ENCODE data around the gene COA1.
"Not testable (repeated sequence)": the region's sequence is repeated elsewhere in the genome, so short reads cannot be mapped to it uniquely, and the experiment has no call there.

The COA1 gene

DNA sequence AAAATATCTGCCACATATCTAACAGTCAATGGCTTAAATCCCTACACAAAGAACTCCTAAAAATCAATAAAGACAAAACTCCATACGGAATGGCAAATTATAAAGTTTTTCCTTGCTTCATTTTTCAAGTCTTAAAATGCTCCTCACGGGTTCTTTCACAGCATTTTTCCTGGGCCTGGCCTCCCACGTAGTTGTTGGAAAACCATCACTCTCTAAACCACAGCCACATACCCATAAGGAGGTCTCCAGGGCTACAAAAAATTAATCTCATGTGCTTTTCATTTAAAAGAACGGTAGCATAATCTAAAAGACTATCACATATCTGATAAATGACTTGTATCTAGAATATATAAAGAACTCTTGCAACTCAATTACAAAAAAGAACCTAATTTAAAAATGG is 2.9 kb downstream of the COA1 start:
- DNase-seq (ENCODE audit: low read depth) = no peak

DNA sequence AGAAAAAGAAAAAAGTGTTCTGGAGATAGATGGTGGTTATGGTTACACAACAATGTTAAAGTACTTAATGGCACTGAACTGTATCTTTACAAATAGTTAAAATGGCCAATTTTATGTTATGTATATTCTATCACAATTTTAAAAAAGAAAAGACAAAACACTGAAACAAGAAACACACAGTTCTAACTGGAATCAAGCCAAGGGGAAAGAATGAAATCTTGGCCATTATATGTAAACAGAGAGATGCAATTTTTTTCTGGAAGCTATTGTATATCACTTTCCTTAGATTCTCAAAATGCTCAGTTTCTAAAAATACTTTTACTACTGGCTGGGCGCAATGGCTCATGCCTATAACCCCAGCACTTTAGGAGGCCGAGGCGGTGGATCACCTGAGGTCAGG is 4.1 kb downstream of the COA1 start:
- no peak for DNase-seq (ENCODE audit: low read depth)

DNA sequence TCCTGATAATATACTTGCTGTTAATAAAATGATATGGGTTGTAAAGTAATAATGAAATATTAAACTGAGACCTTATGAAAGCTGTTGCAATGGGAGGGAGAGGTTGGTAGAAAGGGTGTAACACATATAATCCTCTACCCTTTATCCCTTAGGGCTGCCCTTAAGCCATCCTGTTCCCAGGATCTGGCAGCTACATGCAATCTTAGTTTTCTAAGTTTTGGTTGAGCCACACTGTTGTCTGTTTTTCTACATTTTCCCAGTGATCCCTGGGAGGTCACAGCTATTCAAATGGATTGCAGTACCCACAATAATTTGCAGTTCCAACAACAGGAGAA is 6.3 kb downstream of the COA1 start:
- DNase-seq (ENCODE audit: low read depth) = no peak

DNA sequence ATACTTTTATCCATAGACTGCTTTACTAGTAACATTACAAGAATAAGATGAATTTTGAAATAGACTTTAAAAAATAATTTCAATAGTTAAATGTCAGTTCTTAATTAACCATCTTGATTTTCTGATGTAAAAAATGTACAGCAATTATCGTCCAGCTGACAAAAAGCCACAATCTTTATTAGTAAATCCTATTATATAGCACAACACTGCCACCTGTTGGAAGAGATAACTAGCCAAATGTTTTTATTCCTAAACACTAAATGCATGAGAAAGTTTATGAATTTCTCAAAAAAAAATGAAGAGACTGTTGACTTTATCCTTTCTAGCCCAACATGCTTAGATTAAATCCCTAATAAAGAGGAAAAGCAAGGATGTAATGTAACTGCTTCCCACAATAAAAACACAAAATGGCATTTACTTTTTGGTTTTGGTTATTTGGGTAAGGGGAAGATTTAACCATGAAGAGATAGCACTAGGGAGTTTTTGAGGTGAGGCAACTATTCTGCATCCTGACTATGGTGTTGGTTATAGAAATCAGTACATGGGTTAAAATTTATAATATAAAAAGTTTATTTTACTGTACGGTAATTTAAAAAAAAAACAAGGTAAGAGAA is 8.0 kb downstream of the COA1 start:
- DNase-seq (ENCODE audit: low read depth) = no peak

DNA sequence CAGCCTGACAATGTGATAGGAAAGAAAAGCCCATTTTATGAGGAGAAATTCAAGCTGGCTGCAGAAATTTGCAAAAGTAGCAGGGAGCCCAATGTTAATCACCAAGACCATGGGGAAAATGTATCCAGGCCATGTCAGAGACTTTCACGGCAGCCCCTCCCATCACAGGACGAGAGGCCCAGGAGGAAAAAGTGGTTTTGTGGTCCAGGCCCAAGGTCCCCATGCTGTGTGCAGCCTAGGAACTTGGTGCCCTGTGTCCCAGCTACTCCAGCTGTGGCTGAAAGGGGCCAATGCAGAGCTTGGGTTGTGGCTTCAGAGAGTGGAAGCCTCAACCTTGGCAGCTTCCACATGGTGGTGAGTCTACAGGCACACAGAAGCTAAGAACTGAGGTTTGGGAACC is 12.7 kb downstream of the COA1 start:
- no peak for DNase-seq (ENCODE audit: low read depth)

- not testable (repeated sequence) for DNase-seq (ENCODE audit: low read depth)
Observed at GRCh38 chr7:43715966-43716365, 13.4 kb downstream of the COA1 start.

GRCh38 chr7:43711503-43711902 is 17.8 kb downstream of the COA1 start:
- no peak for DNase-seq (ENCODE audit: low read depth)

DNA sequence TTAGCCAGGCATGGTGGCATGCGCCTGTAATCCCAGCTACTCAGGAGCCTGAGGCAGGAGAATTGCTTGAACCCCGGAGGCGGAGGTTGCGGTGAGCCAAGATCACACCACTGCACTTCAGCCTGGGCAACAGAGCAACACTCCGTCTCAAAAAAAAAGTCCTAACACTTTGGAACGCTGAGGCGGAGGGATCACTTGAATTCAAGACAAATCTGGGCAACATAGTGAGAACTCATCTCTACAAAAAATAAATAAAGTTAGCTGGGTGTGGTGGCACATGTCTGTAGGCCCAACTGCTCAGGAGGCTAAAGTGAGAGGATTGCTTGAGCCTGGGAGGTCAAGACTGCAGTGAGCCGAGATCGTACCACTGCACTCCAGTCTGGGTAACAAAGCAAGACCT is 21.3 kb downstream of the COA1 start:
- DNase-seq (ENCODE audit: low read depth) = not testable (repeated sequence)

DNA sequence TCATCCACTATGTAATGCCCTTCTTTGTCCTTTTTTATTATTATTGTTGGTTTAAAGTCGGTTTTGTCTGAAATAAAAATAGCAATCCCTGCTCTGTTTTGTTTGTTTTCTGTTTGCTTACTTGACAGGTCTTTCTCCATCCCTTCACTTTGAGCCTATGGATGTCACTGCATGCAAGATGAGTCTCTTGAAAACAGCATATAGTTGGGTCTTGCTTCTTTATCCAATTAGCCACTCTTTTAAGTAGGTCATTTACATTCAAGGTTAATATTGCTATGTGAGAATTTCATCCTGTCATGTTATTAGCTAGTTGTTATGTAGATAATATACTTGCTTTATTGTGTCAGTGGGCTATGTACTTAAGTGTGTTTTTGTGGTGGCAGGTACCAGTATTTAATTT is 25.8 kb downstream of the COA1 start:
- DNase-seq (ENCODE audit: low read depth) = no peak

GRCh38 chr7:43702974-43703373 is 26.3 kb downstream of the COA1 start:
- no peak for DNase-seq (ENCODE audit: low read depth)

GRCh38 chr7:43701929-43702328 is 27.4 kb downstream of the COA1 start:
- DNase-seq (ENCODE audit: low read depth) = no peak

- DNase-seq (ENCODE audit: low read depth) = no peak
Observed at GRCh38 chr7:43701500-43701854, 27.8 kb downstream of the COA1 start.

DNA sequence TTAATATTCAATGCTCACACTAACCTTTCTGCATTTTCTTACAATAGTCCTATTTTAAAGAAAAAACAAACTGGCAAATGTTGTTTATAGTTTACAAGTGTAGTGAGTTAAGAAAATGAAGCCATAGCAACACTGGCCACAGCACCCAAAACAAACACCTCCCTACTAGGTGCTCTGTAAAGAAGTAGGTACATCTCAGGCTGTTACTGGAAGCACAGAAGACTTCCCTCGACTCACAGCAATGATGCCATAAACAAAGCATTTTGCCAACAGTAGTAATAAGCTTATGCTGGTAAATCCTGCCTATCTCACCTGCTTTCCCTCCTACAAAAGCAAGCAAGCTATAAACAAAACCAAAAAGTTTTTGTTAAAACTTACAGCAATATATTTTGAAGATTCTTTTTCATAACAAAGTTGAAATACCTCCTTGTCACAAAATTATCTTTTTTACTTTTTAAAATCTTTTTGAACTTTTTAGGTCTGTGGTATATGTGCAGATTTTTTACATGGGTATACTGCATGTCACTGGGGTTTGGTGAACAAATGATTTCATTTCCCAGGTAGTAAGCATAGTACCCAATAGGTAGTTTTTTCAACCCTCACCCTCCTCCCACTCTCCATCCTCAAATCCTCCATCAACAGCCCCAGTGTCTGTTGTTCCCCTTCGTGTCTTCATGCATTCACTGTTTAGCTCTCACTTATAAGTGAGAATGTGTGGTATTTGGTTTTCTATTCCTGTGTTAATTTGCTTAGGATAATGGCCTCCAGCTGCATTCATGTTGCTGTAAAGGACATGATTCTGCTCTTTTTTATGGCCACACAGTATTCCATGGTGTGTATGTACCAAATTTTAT is 28.4 kb downstream of the COA1 start:
- no peak for DNase-seq (ENCODE audit: low read depth)

DNA sequence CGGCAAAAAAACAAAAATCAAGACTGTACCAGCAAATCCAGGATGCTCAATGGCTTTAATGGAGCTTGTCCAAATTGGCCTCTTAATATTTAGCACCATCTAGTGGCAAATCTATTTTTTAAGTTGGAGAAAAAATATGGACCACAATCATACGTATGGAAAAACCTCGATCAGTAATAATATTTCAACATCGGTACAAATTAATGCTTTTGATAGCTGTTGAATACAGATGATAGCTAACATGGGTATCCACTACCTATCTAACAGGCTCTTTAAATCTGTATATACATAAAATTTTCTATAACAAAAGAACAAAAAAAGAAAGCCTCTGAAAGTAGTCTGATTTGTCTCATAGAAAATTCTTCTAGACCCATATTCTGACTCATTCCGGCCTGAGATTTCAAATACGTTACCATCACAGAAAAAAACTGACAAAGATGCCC is 29.2 kb downstream of the COA1 start:
- DNase-seq (ENCODE audit: low read depth) = no peak

DNA sequence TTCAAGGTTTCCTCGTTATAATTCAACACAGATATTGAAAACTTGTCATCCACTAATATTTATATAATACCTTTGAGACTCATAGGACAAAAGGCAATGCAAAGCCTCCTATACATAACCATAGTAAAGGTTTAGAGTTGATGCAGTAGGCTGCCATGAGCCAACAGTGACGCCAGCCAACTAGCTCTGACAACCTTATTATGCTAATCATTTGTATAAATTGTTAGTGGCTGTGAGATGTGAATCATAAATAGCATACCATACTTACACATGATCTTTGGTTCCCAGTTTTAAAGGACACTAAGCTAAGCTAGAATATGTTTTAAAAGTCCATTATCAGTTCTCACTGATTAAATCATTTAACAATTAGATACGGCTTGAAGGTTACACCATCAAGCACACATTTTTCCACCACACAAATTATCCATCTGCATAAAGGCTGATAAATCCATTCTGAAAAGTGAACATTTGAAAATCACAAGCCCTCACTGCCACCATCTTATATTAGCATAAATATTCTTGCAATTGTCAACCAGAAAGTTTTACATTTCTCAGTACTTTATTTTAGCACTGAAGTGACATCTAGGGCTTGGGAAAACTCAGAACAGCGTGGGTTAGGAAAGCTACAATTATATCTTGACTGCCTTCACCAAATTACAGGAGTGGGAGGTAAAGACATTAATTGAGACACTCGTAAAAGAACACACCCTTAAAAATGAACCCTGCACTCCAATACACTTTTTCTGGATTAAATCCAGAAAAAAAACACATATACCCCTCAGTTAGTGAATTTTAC is 30.7 kb downstream of the COA1 start:
- DNase-seq (ENCODE audit: low read depth) = no peak

GRCh38 chr7:43697690-43698089 is 31.6 kb downstream of the COA1 start:
- DNase-seq (ENCODE audit: low read depth) = no peak

DNA sequence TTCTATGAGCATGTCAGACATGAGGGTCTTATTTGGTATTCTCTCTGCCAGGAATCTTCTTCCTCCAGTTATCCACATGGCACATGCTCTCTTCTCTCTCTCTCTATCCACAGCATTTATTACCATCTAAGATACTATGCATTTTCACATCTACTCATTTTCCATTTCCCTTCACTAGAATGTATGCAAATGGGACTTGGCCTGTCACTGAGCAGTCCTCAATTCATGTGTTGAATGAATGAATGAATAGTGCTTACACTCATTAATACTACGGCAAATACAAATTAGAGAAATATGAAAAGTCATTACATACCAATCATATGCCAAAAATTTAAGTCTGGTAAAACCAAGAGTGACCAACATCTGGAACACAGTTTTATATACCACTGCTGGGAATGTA is 34.0 kb downstream of the COA1 start:
- no peak for DNase-seq (ENCODE audit: low read depth)

- peak; percentile 47 for DNase-seq (ENCODE audit: low read depth)
Observed at GRCh38 chr7:43694399-43694748, 34.9 kb downstream of the COA1 start.

GRCh38 chr7:43693687-43694398 is 35.5 kb downstream of the COA1 start:
- DNase-seq (ENCODE audit: low read depth) = no peak

DNA sequence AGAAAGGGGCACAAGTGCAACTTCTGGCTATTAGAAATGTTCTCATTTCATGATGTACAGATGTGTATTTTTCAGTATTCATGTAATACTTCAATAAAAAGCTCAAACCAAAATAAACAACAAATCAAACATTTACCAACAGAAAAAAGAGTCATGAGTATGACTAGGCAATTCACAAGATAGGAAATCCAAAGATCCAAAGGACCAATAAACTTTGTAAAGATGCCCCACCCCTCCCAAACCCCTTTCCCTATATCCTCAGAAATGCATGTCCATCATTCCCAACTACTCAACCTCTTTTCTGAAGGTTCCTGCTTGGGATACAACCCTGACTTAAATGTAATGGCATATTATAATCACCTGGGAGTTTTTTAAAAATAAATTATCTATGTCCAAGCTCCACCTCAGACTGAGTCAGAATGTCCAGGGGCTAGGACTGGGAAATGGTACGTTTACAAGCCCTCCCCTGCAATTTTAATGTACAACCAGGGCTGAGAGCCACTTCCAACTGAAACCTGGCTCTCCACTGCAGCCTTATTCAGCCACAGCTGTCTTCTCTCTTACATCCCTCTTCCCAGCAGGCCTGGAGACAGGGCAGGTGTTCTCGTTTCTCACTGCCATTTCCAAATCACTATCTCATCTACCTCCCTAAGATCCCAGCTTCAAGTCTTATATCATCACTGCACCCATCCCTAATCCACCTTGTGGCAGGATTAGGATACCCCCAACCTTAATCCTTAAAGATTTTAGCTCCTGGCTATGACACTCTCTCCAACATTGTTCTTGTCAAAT is 36.5 kb downstream of the COA1 start:
- DNase-seq (ENCODE audit: low read depth) = no peak

- no peak for DNase-seq (ENCODE audit: low read depth)
Observed at GRCh38 chr7:43691611-43692010, 37.7 kb downstream of the COA1 start.

DNA sequence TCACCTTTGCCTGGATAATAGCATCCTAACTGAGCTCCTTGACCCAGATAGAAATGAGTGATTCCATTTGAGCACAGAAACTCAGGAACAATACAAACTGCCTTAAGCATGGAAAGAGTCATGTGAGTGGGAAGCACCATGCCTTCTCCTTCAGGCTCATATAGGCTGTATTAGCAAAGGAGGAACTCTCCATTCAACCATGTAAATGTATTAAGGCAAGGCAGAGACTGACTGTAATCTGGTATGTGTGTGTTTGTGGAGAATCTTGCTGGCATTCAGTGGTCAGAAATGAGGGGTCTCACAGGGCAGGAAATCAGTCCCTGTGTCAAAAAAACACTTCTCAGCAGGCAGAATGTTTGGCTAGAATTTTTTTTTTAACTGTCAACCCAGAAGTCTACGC is 40.2 kb downstream of the COA1 start:
- DNase-seq (ENCODE audit: low read depth) = no peak

Data from GM04503 (cell line).